Gastroesophageal sphincter (tissue), 3 donors: ENCODE measurements around the gene TTLL4.

Experiments used
- EP300 ChIP-seq: sonication (generic); formaldehyde crosslinking; IDR thresholded peaks from one replicate; pipeline ENCODE4 v1.6.1; 2017; ENCODE audit warnings: antibody characterized with exemption, mild to moderate bottlenecking
- POLR2A ChIP-seq, 2 donors: fragments of 450-650 bp; IDR thresholded peaks; one replicate each; pipeline ENCODE4 v1.6.1; 2017; ENCODE audit warnings: antibody characterized with exemption in 2 of 2, mild to moderate bottlenecking in 2 of 2, moderate library complexity in 1 of 2
- POLR2AphosphoS5 ChIP-seq: sonication (generic); formaldehyde crosslinking; IDR thresholded peaks from one replicate; pipeline ENCODE4 v1.6.1; 2017; ENCODE audit warnings: antibody characterized with exemption
- TF ChIP-seq, protein P1 (sequence below), 4 experiments: fragments of 200-600 bp in 2 of 4; fragments of 450-650 bp in 2 of 4; sonication (generic) in 1 of 4; IDR thresholded peaks; one replicate each; pipeline ENCODE4 v1.5.1; 2017 to 2019; ENCODE audit warnings: antibody characterized with exemption in 4 of 4, mild to moderate bottlenecking in 2 of 4, moderate library complexity in 2 of 4

DNA sequence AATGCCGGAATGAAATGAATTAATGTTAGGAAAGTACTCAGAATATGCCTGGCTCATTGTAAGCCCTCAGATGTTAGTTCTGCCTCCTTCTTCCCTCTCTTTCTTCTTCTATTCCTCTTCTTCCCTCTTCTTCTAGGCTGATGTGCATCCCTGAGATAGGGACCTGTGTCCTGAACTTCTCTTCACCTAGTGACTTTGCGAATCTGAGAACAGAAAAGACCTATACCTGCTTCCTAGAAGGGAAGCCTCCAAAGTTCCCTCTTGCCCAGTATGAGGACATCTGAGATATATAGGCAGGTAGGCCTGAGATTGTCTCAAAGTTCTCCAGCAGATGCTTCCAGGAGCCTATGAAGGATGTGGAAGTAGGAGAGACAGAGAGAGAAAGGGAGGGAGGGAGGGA lies 63.2 kb downstream of the TTLL4 start:
- TF ChIP-seq POLR2AphosphoS5 (no peak), EP300 (no peak), POLR2A (IDR thresholded peaks at IDR 0.05) (no peak)
- TF ChIP-seq, protein P1, sequence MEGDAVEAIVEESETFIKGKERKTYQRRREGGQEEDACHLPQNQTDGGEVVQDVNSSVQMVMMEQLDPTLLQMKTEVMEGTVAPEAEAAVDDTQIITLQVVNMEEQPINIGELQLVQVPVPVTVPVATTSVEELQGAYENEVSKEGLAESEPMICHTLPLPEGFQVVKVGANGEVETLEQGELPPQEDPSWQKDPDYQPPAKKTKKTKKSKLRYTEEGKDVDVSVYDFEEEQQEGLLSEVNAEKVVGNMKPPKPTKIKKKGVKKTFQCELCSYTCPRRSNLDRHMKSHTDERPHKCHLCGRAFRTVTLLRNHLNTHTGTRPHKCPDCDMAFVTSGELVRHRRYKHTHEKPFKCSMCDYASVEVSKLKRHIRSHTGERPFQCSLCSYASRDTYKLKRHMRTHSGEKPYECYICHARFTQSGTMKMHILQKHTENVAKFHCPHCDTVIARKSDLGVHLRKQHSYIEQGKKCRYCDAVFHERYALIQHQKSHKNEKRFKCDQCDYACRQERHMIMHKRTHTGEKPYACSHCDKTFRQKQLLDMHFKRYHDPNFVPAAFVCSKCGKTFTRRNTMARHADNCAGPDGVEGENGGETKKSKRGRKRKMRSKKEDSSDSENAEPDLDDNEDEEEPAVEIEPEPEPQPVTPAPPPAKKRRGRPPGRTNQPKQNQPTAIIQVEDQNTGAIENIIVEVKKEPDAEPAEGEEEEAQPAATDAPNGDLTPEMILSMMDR (IDR thresholded peaks at IDR 0.05): no peak
